Panc1 (cell line): ENCODE results near the gene MRPL54. TPM values are rescaled to one million over a fixed set of nuclear protein-coding genes. Genes with fewer than 3 reads are reported as not detected.
"Not testable (repeated sequence)": the region's sequence is repeated elsewhere in the genome, so short reads cannot be mapped to it uniquely, and the experiment has no call there.

Source experiments
- ATAC-seq: fragments of 200-7000 bp; cut with Tn5 transposase; 2 replicates; pipeline ENCODE4 v1.9.1; 2020; ENCODE audit warnings: mild to moderate bottlenecking, moderate library complexity
- BruUV-seq: library from RNA; stranded (reverse); fragments of 400-500 nt; replicated peaks from 2 replicates; lab custom pipeline; 2021; lab: Mats Ljungman, UMichigan
- CTCF ChIA-PET: fragments of 300-600 bp; sonication (Branson Sonifier 250); formaldehyde crosslinking; loops from one replicate; lab custom pipeline; 2022; ENCODE audit warnings: antibody characterized with exemption; lab: Charles Lee
- POLR2A ChIA-PET: fragments of 300-600 bp; sonication (Branson Sonifier 250); formaldehyde crosslinking; loops from one replicate; lab custom pipeline; 2022; ENCODE audit warnings: antibody characterized with exemption; lab: Charles Lee
- DNase-seq: peaks from one replicate; pipeline ENCODE4 v3.0.0-alpha.2; 2010; ENCODE audit warnings: low read depth, low spot score
- H3K27ac ChIP-seq: 2 replicates; pipeline ENCODE4 v1.5.1; 2011; ENCODE audit warnings: mild to moderate bottlenecking, low read length, inconsistent platforms
- H3K27me3 ChIP-seq: fragments of 200-500 bp; sonication (Bioruptor generic); 2 replicates; pipeline ENCODE4 v1.6.0; 2014; ENCODE audit warnings: low read length, inconsistent platforms; ENCODE audit not compliant: control insufficient read depth, insufficient read depth
- H3K36me3 ChIP-seq: fragments of 200-500 bp; sonication (Bioruptor generic); 2 replicates; pipeline ENCODE4 v1.5.1; 2014; ENCODE audit warnings: inconsistent platforms, mild to moderate bottlenecking, low read length, moderate library complexity; ENCODE audit not compliant: control insufficient read depth, insufficient read depth
- H3K4me1 ChIP-seq: 2 replicates; pipeline ENCODE4 v1.5.1; 2011; ENCODE audit warnings: inconsistent platforms, mild to moderate bottlenecking, low read length, moderate library complexity; ENCODE audit not compliant: control insufficient read depth, insufficient read depth
- H3K4me3 ChIP-seq, 2 experiments: 2 replicates each; pipeline ENCODE4 v1.5.1; 2011 to 2012; ENCODE audit warnings: low read depth in 2 of 2, low read length in 2 of 2, mild to moderate bottlenecking in 2 of 2, inconsistent platforms in 1 of 2, moderate library complexity in 1 of 2
- H3K9me3 ChIP-seq: fragments of 200-500 bp; sonication (Bioruptor generic); 2 replicates; pipeline ENCODE4 v1.5.1; 2014; ENCODE audit warnings: low read depth, mild to moderate bottlenecking, inconsistent platforms, low read length, moderate library complexity; ENCODE audit not compliant: control insufficient read depth, insufficient read depth
- POLR2AphosphoS5 ChIP-seq: IDR thresholded peaks from 2 replicates; pipeline ENCODE4 v1.6.1; 2012; ENCODE audit warnings: mild to moderate bottlenecking, low read depth, low read length, moderate library complexity
- SIN3A ChIP-seq: IDR thresholded peaks from 2 replicates; pipeline ENCODE4 v1.6.1; 2012; ENCODE audit warnings: low read depth, mild to moderate bottlenecking, low read length, moderate library complexity, borderline replicate concordance; ENCODE audit not compliant: insufficient read depth
- TCF7L2 ChIP-seq: IDR thresholded peaks from 2 replicates; pipeline ENCODE4 v1.6.1; 2011; ENCODE audit warnings: mild to moderate bottlenecking, low read depth, low read length, inconsistent platforms
- in situ Hi-C: cut with HindIII; loops from 2 replicates; pipeline ENCODE4 v1.10.0; 2016; ENCODE audit warnings: low sequenced_read_pairs, low pct_unique_long_range_greater_than_20kb
- intact Hi-C: fragments of 100-400 bp; cut with micrococcal nuclease; formaldehyde crosslinking; loops from one replicate; pipeline ENCODE4 v1.10.0; 2022; ENCODE audit not compliant: unreplicated experiment
- total RNA-seq: library from RNA; stranded (reverse); gene quantifications from one replicate; pipeline ENCODE4 v1.2.1, GENCODE V29; 2021; ENCODE audit not compliant: unreplicated experiment
- TF ChIP-seq, protein P1 (sequence below): fragments of 450-650 bp; IDR thresholded peaks from 2 replicates; pipeline ENCODE4 v1.5.1; 2017; ENCODE audit warnings: mild to moderate bottlenecking
- TF ChIP-seq, protein P2 (sequence below), 2 experiments: IDR thresholded peaks; 2 replicates each; pipeline ENCODE4 v1.6.1; 2011 to 2012; ENCODE audit warnings: low read depth in 2 of 2, control low read depth in 1 of 2, low read length in 1 of 2, mild to moderate bottlenecking in 1 of 2, moderate library complexity in 1 of 2; ENCODE audit not compliant: insufficient read depth in 1 of 2

MRPL54 gene
- total RNA-seq, 1 experiment from 2014 or later, result 42.8 TPM

DNA sequence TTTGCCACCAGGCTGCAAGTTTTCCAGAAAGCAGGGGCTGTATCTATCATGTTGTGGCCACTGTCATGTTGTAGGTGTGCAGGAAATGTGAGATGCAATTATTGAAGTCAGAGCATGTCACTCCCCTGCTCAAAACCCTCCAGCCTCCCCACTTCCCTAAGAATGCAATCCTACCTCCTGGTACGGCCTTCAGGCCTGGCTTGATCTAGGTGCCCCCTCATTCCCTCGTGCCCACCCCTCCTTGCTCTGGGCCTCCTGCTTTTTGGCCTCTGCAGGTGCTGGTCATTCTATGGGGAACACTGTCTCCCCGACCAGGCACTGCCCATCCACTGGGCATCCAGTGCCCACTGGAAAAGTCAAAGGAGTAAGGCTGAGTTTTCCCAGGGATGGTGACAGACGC is 52.2 kb downstream of the MRPL54 start:
- Histone ChIP-seq H3K27ac (no peak overlapping the region), H3K4me3 (no peak overlapping the region), H3K9me3 (no peaks in the 10 kb centered on the region), H3K36me3 (no peaks in the 10 kb centered on the region), H3K4me1 (no peaks in the 10 kb centered on the region), H3K27me3 (no peaks in the 10 kb centered on the region)
- ATAC-seq (no peak), DNase-seq (no peak)
- ChIA-PET CTCF (no interaction called here), POLR2A (no interaction called here)
- in situ Hi-C loops, result no loop called here
- BruUV-seq, result no TSS peak
- intact Hi-C loops, result no loop called here
- TF ChIP-seq SIN3A (no peak), TCF7L2 (no peak), POLR2AphosphoS5 (no peak)
- TF ChIP-seq, protein P1, sequence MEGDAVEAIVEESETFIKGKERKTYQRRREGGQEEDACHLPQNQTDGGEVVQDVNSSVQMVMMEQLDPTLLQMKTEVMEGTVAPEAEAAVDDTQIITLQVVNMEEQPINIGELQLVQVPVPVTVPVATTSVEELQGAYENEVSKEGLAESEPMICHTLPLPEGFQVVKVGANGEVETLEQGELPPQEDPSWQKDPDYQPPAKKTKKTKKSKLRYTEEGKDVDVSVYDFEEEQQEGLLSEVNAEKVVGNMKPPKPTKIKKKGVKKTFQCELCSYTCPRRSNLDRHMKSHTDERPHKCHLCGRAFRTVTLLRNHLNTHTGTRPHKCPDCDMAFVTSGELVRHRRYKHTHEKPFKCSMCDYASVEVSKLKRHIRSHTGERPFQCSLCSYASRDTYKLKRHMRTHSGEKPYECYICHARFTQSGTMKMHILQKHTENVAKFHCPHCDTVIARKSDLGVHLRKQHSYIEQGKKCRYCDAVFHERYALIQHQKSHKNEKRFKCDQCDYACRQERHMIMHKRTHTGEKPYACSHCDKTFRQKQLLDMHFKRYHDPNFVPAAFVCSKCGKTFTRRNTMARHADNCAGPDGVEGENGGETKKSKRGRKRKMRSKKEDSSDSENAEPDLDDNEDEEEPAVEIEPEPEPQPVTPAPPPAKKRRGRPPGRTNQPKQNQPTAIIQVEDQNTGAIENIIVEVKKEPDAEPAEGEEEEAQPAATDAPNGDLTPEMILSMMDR, result no peak
- TF ChIP-seq, protein P2, sequence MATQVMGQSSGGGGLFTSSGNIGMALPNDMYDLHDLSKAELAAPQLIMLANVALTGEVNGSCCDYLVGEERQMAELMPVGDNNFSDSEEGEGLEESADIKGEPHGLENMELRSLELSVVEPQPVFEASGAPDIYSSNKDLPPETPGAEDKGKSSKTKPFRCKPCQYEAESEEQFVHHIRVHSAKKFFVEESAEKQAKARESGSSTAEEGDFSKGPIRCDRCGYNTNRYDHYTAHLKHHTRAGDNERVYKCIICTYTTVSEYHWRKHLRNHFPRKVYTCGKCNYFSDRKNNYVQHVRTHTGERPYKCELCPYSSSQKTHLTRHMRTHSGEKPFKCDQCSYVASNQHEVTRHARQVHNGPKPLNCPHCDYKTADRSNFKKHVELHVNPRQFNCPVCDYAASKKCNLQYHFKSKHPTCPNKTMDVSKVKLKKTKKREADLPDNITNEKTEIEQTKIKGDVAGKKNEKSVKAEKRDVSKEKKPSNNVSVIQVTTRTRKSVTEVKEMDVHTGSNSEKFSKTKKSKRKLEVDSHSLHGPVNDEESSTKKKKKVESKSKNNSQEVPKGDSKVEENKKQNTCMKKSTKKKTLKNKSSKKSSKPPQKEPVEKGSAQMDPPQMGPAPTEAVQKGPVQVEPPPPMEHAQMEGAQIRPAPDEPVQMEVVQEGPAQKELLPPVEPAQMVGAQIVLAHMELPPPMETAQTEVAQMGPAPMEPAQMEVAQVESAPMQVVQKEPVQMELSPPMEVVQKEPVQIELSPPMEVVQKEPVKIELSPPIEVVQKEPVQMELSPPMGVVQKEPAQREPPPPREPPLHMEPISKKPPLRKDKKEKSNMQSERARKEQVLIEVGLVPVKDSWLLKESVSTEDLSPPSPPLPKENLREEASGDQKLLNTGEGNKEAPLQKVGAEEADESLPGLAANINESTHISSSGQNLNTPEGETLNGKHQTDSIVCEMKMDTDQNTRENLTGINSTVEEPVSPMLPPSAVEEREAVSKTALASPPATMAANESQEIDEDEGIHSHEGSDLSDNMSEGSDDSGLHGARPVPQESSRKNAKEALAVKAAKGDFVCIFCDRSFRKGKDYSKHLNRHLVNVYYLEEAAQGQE (IDR thresholded peaks at IDR 0.05; ENCODE audit: insufficient read depth in 1 of 2, low read depth in 2 of 2, low read length in 1 of 2), result no peak

DNA sequence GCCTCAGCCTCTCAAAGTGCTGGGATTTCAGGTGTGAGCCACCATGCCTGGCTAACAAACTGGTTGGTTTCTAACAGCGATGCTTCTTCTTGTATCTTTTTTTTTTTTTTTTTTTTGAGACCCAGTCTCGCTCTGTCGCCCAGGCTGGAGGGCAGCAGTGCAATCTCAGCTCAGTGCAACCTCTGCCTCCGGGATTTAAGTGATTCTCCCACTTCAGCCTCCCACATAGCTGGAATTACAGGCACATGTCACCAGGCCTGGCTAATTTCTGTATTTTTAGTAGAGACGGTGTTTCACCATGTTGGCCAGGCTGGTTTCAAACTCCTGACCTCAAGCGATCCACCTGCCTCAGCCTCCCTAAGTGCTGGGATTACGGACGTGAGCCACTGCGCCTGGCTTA is 53.7 kb downstream of the MRPL54 start:
- H3K4me3 ChIP-seq, H3K27ac ChIP-seq, ATAC-seq, H3K36me3 ChIP-seq, H3K9me3 ChIP-seq, intact Hi-C loops, in situ Hi-C loops, BruUV-seq, DNase-seq, H3K27me3 ChIP-seq, H3K4me1 ChIP-seq: not testable (repeated sequence)
- CTCF ChIA-PET, result interaction anchor here (0.7 kb wide), 1 partner anchor 84 kb away, joined by 8 read pairs; no protein-coding TSS in a partner anchor
- POLR2A ChIA-PET, result interaction anchor here (0.7 kb wide), 1 partner anchor 443 kb away, joined by 4 read pairs; no protein-coding TSS in a partner anchor

DNA sequence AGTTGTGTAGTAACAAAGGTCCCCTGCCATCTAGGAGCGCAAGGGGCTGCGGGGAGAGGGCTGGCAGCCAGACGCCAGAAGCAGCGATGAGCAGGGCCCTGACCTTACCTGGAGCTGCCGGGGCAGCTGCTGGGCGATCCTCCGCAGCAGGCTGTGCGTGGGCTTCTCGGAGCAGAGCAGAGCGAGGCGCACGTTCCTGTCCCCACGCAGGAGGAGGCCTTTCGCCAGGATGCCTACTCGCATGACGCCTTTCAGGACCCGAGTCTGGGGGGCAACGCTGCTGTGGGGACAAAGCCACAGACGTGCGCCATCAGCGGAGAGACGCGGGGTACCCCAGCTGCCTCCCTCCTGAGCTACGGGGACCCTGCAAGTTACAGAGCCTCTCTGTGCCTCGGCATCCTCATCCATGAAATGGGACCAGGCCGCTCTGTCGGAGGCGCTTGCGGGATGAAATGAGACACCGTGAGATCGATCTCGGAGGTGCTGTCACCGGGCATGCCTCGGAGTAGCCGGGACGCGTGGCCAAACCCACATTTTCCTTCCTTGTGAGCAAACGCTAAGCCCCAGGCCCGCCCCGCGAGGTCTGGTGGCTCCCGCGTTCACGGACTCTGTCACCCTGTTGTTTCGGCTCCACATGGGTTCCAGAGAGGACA is 54.2 kb downstream of the MRPL54 start:
- H3K4me3 ChIP-seq, result no peak overlapping the region
- in situ Hi-C loops (no loop called here), intact Hi-C loops (no loop called here)
- ChIA-PET CTCF (no interaction called here), POLR2A (no interaction called here)
- DNase-seq, result no peak
- TF ChIP-seq, protein P1, result no peak
- TF ChIP-seq, protein P2 (IDR thresholded peaks at IDR 0.05; ENCODE audit: insufficient read depth in 1 of 2, low read depth in 2 of 2, low read length in 1 of 2), result no peak
- TF ChIP-seq TCF7L2, result no peak
- no peak for TF ChIP-seq POLR2AphosphoS5
- no peak for TF ChIP-seq SIN3A
- no peaks in the 10 kb centered on the region for H3K36me3 ChIP-seq
- no peaks in the 10 kb centered on the region for H3K4me1 ChIP-seq
- H3K27me3 ChIP-seq, result no peaks in the 10 kb centered on the region
- H3K27ac ChIP-seq, result no peak overlapping the region
- no TSS peak for BruUV-seq
- ATAC-seq, result no peak
- H3K9me3 ChIP-seq, result no peaks in the 10 kb centered on the region
